ENCODE data around the gene PRDM16. TPM values are rescaled to one million over a fixed set of nuclear protein-coding genes. Genes with fewer than 3 reads are reported as not detected.

The PRDM16 gene
- total RNA-seq, 1 donor from 2014 or later = 18.3 TPM

DNA sequence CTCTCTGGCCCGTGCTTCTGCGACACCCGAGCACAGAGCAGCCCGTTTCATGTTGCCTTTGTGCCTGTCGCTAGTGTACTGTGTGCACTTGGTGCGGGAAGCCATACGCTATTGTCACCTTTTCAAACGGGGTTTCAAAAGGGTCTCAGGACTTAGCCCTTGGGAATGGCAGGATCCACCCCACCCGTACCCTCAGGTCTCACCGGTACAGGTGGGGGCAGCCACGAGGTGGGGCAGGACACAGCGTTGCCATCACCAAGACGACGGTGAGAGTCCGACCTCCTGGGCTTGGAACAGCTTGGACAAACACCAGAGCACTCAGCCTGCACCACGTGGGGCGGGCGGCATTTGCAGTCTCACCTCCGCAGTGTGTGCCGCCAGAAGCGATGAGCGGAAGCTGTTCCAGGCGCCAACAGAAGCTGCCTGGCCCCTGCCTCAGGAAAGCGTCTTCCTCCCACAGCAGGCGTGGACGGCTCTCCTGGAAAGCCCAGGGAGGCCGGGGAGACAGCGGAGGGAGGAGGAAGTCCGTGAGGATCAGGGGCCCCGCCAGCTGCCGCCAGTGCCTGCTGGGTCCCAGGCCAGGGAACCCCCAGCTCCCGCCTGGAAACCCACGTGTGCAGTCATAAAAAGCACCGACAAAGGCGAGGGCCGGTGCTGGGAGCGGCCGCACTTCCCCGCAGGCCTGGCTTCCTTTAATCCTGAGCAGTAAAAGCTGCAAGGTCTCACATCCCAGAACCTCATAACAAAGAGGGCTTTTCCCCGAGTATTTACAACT, 254.2 kb downstream of the PRDM16 start:
- Mint-ChIP-seq H3K27ac (ENCODE audit: unreplicated experiment) (peak overlapping the region; percentile 17), H3K4me3 (ENCODE audit: unreplicated experiment) (no peak overlapping the region), H3K27me3 (ENCODE audit: low read depth) (no peaks in the 10 kb centered on the region), H3K36me3 (ENCODE audit: low read depth) (peaks cover 1% of the 10 kb centered on the region), H3K4me1 (ENCODE audit: low read depth) (peaks cover 11% of the 10 kb centered on the region), H3K9me3 (ENCODE audit: low read depth) (no peaks in the 10 kb centered on the region)
- TF ChIP-seq, protein P1, sequence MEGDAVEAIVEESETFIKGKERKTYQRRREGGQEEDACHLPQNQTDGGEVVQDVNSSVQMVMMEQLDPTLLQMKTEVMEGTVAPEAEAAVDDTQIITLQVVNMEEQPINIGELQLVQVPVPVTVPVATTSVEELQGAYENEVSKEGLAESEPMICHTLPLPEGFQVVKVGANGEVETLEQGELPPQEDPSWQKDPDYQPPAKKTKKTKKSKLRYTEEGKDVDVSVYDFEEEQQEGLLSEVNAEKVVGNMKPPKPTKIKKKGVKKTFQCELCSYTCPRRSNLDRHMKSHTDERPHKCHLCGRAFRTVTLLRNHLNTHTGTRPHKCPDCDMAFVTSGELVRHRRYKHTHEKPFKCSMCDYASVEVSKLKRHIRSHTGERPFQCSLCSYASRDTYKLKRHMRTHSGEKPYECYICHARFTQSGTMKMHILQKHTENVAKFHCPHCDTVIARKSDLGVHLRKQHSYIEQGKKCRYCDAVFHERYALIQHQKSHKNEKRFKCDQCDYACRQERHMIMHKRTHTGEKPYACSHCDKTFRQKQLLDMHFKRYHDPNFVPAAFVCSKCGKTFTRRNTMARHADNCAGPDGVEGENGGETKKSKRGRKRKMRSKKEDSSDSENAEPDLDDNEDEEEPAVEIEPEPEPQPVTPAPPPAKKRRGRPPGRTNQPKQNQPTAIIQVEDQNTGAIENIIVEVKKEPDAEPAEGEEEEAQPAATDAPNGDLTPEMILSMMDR (IDR thresholded peaks at IDR 0.05) = no peak
- DNase-seq (ENCODE audit: low spot score) = no peak

DNA sequence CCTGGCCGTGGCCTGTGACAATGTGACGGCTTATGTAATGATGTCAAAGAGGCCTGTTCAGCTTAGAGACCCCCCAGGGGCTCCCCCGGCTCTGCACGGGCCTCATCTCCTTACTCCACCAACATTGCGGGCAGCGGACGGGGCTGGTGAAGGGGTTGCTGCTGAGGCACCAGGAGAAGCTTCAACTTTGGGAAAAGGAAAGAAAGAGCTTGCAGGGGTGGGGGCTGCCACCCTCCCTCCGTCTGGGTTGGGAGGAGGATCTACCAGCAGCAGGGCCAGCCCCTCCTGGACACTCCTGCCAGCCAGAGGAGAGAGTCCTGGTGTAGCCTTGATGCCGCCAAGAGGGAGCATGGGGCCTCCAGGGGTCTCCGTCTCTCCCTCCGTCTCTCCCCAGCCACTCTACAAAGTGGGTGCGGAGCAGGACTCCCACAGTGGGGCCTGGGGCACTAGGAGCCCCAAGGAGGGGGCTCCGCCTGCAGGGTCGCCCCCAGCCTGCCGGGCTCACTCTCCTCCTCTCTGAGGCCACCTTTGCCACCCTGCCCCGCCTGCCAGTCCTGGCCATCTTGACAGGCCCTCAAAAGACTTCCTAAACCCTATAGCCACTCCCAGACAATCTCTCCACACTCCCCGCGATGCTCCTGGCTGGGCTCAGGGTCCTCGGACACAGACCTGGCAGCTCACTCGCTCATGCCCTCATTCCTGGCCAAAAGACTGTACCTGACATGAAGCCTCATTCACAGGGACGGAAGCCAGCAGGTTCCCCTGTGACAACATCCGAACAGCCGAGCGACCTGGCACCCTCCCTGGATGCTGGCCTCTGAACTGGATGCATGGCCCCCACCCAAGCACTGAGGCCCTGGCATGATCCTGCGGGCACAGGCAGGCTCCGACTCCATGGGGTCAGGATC, 255.0 kb downstream of the PRDM16 start:
- Mint-ChIP-seq H3K4me3 (ENCODE audit: unreplicated experiment) (no peak overlapping the region), H3K27ac (ENCODE audit: unreplicated experiment) (peak overlapping the region; percentile 75)
- no peak for DNase-seq (ENCODE audit: low spot score)

DNA sequence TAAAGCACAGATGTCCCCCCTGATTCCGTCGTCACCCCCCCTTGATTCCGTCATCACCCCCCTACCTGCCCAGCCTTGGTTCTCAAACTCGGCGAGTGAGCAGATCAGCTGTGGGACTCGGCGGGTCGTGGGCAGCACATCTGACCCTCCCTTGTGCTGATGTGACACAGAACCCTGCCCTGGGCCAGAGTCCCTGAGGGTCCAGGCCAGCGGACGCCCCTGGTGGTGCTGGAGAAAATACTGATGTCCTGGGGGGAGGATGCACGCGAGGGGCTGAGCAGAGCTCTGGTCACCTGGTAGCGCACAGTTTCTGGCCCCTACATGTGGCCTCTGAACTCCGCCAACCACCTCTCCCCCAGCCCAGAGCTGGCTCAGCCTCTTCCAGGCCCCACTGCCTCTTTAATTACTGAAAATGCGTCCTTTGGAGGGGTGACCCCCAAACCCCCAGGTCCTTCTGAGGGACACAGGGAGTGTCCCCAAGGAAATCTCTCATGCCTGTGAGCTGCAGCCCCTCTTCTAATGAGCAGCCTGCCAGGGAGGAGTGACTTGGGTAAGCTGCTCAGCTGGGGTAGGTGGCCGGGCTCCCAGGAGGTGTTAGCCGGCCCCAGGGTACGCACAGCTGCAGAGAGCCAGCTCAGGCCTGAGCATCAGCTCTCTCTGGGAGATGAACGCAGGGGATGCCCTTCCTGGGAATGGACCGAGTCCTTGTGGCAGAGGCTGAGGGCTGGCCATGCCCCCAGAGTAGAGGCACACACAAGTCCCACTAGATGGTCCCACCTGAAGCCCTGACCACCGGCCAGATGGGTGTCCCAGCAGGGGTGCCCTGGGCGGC, 255.9 kb downstream of the PRDM16 start:
- H3K4me3 Mint-ChIP-seq (ENCODE audit: unreplicated experiment) = no peak overlapping the region
- H3K9me3 Mint-ChIP-seq (ENCODE audit: low read depth) = no peaks in the 10 kb centered on the region

More for the DNA sequence above, 255.0 kb downstream of the PRDM16 start:
- peaks cover 5% of the 10 kb centered on the region for H3K4me1 Mint-ChIP-seq (ENCODE audit: low read depth)
- TF ChIP-seq, protein P1 (IDR thresholded peaks at IDR 0.05) = no peak
- no peaks in the 10 kb centered on the region for H3K27me3 Mint-ChIP-seq (ENCODE audit: low read depth)
- no peaks in the 10 kb centered on the region for H3K9me3 Mint-ChIP-seq (ENCODE audit: low read depth)
- H3K36me3 Mint-ChIP-seq (ENCODE audit: low read depth) = peaks cover 1% of the 10 kb centered on the region

DNA sequence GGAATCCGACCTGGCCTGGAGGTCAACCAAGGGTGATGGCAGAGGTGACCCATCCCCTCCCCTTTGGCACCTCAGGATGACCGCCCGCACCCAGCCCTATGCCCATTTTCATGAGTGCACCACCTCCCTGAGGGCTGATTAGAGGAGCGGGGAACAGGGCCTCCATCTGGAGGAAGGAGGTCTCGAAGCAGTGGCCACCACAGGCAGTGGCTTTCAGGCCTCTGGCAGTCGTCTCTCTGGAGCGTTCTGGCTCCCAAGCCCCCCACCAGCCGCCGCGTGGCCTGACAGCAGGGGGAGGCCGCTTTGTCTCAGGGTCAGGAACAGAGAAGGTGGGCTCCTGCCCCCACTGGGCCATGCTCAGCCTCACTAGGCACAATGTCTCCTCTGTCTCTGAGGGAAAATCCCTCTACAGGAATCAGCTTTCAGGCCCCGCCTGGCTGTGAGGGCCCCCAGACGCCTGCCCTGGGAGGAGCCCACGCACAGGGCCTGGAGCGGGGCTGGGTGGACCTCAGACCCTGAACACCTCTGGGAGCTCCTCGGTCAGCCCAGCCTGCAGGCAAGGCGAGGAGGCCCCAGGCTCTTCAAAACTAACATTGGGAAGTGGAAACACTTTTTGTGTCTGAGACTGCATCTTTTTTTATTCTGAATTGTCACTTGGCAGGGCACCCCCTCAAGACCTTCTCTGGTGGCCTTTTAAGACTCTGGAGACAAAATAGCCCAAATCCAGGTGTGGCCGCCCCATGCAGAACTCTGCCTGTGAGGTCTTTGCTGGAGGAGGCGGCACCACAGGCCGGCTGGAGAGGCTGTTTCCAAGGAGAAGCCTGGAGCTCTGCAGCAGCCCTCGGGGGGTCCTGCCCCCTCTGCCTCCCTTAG, 257.7 kb downstream of the PRDM16 start:
- Mint-ChIP-seq H3K36me3 (ENCODE audit: low read depth) (peaks cover 1% of the 10 kb centered on the region), H3K27ac (ENCODE audit: unreplicated experiment) (no peak overlapping the region), H3K4me3 (ENCODE audit: unreplicated experiment) (no peak overlapping the region), H3K4me1 (ENCODE audit: low read depth) (peaks cover 11% of the 10 kb centered on the region), H3K9me3 (ENCODE audit: low read depth) (no peaks in the 10 kb centered on the region), H3K27me3 (ENCODE audit: low read depth) (no peaks in the 10 kb centered on the region)
- no peak for DNase-seq (ENCODE audit: low spot score)
- TF ChIP-seq, protein P1 (IDR thresholded peaks at IDR 0.05) = no peak

More for the DNA sequence above, 255.9 kb downstream of the PRDM16 start:
- H3K4me1 Mint-ChIP-seq (ENCODE audit: low read depth) = peaks cover 9% of the 10 kb centered on the region
- no peaks in the 10 kb centered on the region for H3K27me3 Mint-ChIP-seq (ENCODE audit: low read depth)
- H3K27ac Mint-ChIP-seq (ENCODE audit: unreplicated experiment) = no peak overlapping the region
- TF ChIP-seq, protein P1 (IDR thresholded peaks at IDR 0.05) = no peak
- H3K36me3 Mint-ChIP-seq (ENCODE audit: low read depth) = peaks cover 1% of the 10 kb centered on the region
- DNase-seq (ENCODE audit: low spot score) = no peak
